Ascending aorta (tissue), 2 donors: ENCODE measurements around the gene B3GNT5. TPM values are rescaled to one million over a fixed set of nuclear protein-coding genes. Genes with fewer than 3 reads are reported as not detected.
"Not testable (repeated sequence)": the region's sequence is repeated elsewhere in the genome, so short reads cannot be mapped to it uniquely, and the experiment has no call there.

ENCODE experiments used
- DNase-seq, 2 donors: peaks; one replicate each; pipeline ENCODE4 v3.0.0-alpha.2; 2019; ENCODE audit warnings: low spot score in 2 of 2
- H3K27ac ChIP-seq, 2 donors: fragments of 200-600 bp; sonication (generic); one replicate each; pipeline ENCODE4 v1.5.1; 2016 to 2017; ENCODE audit warnings: mild to moderate bottlenecking in 1 of 2
- H3K27me3 ChIP-seq: fragments of 200-600 bp; sonication (generic); one replicate; pipeline ENCODE4 v1.5.1; 2017
- H3K36me3 ChIP-seq, 2 donors: fragments of 200-600 bp; sonication (generic); one replicate each; pipeline ENCODE4 v1.5.1; 2016
- H3K4me1 ChIP-seq, 2 donors: fragments of 200-600 bp; sonication (generic); one replicate each; pipeline ENCODE4 v1.5.1; 2016 to 2017; ENCODE audit warnings: mild to moderate bottlenecking in 1 of 2
- H3K4me3 ChIP-seq, 2 donors: fragments of 200-600 bp; sonication (generic); one replicate each; pipeline ENCODE4 v1.5.1; 2016 to 2017; ENCODE audit warnings: mild to moderate bottlenecking in 1 of 2
- H3K9me3 ChIP-seq, 2 donors: fragments of 200-600 bp; sonication (generic); one replicate each; pipeline ENCODE4 v1.5.1; 2016
- CTCF ChIP-seq, 3 experiments: fragments of 200-600 bp in 2 of 3; fragments of 450-650 bp in 1 of 3; sonication (generic) in 2 of 3; IDR thresholded peaks; one replicate each; pipeline ENCODE4 v1.5.1; 2016 to 2019; ENCODE audit warnings: antibody characterized with exemption in 3 of 3, mild to moderate bottlenecking in 1 of 3, moderate library complexity in 1 of 3
- intact Hi-C: fragments of 100-400 bp; cut with DNase I; formaldehyde crosslinking; loops from one replicate; pipeline ENCODE4 v1.15.1; 2023
- total RNA-seq: library from RNA; depleted of rRNA; stranded (reverse); fragments of >200 nt; gene quantifications from one replicate; pipeline ENCODE4 v1.1.0, GENCODE V29; 2016

B3GNT5 gene
- total RNA-seq, 1 donor from 2014 or later = 0.11 TPM

GRCh38 chr3:183222631-183223235 is 30.3 kb upstream of the B3GNT5 start:
- no peaks in the 10 kb centered on the region for H3K4me1 ChIP-seq
- intact Hi-C loops = no loop called here
- H3K9me3 ChIP-seq = no peaks in the 10 kb centered on the region
- no peak for TF ChIP-seq CTCF (IDR thresholded peaks at IDR 0.05)
- H3K27ac ChIP-seq = no peak overlapping the region
- DNase-seq = no peak
- no peaks in the 10 kb centered on the region for H3K36me3 ChIP-seq
- H3K27me3 ChIP-seq = no peaks in the 10 kb centered on the region
- no peak overlapping the region for H3K4me3 ChIP-seq

- no peak overlapping the region for H3K4me3 ChIP-seq
- TF ChIP-seq CTCF (IDR thresholded peaks at IDR 0.05) = no peak
- no peak for DNase-seq
- H3K9me3 ChIP-seq = no peaks in the 10 kb centered on the region
- no peaks in the 10 kb centered on the region for H3K27me3 ChIP-seq
- no peak overlapping the region for H3K27ac ChIP-seq
- intact Hi-C loops = no loop called here
- H3K36me3 ChIP-seq = no peaks in the 10 kb centered on the region
- no peaks in the 10 kb centered on the region for H3K4me1 ChIP-seq
Measured at GRCh38 chr3:183224180-183224970, 28.7 kb upstream of the B3GNT5 start.

GRCh38 chr3:183226333-183226890 is 26.6 kb upstream of the B3GNT5 start:
- TF ChIP-seq CTCF (IDR thresholded peaks at IDR 0.05) = no peak

GRCh38 chr3:183227586-183227985 is 25.5 kb upstream of the B3GNT5 start:
- H3K4me1 ChIP-seq = no peaks in the 10 kb centered on the region
- H3K9me3 ChIP-seq = no peaks in the 10 kb centered on the region
- no peaks in the 10 kb centered on the region for H3K36me3 ChIP-seq
- intact Hi-C loops = no loop called here
- no peak for DNase-seq
- no peaks in the 10 kb centered on the region for H3K27me3 ChIP-seq
- no peak overlapping the region for H3K27ac ChIP-seq
- no peak for TF ChIP-seq CTCF (IDR thresholded peaks at IDR 0.05)
- no peak overlapping the region for H3K4me3 ChIP-seq

More at GRCh38 chr3:183226333-183226890, 26.6 kb upstream of the B3GNT5 start:
- Histone ChIP-seq H3K4me3 (no peak overlapping the region), H3K27ac (no peak overlapping the region), H3K9me3 (no peaks in the 10 kb centered on the region), H3K27me3 (no peaks in the 10 kb centered on the region), H3K36me3 (no peaks in the 10 kb centered on the region), H3K4me1 (no peaks in the 10 kb centered on the region)
- intact Hi-C loops = no loop called here
- no peak for DNase-seq

- no peak overlapping the region for H3K4me3 ChIP-seq
- DNase-seq = no peak
- intact Hi-C loops = no loop called here
- H3K36me3 ChIP-seq = no peaks in the 10 kb centered on the region
- H3K9me3 ChIP-seq = no peaks in the 10 kb centered on the region
- H3K27me3 ChIP-seq = no peaks in the 10 kb centered on the region
- no peaks in the 10 kb centered on the region for H3K4me1 ChIP-seq
- no peak overlapping the region for H3K27ac ChIP-seq
- TF ChIP-seq CTCF (IDR thresholded peaks at IDR 0.05) = no peak
Measured at GRCh38 chr3:183229178-183229577, 23.9 kb upstream of the B3GNT5 start.

GRCh38 chr3:183230251-183230650 is 22.8 kb upstream of the B3GNT5 start:
- intact Hi-C loops, H3K27me3 ChIP-seq, H3K4me1 ChIP-seq, H3K36me3 ChIP-seq, H3K4me3 ChIP-seq, DNase-seq, H3K27ac ChIP-seq, H3K9me3 ChIP-seq: not testable (repeated sequence)
